Spleen (tissue), 11 donors: ENCODE data around the gene BCO1. TPM values are rescaled to one million over a fixed set of nuclear protein-coding genes. Genes with fewer than 3 reads are reported as not detected.

Source experiments
- DNase-seq: peaks from one replicate; pipeline ENCODE4 v3.0.0-alpha.2; 2020
- H3K27ac ChIP-seq, 8 donors: fragments of 200-600 bp; sonication (generic) in 7 of 8; 1 replicate in 4 of 8; 2 replicates in 4 of 8; pipeline versions ENCODE4 v1.5.0 to v1.8.0; 2016 to 2021; ENCODE audit warnings: inconsistent platforms in 4 of 8, mild to moderate bottlenecking in 4 of 8, moderate library complexity in 1 of 8
- H3K27me3 ChIP-seq, 7 donors: fragments of 200-600 bp; sonication (generic) in 6 of 7; replicated peaks in 1 of 7; 1 replicate in 4 of 7; 2 replicates in 3 of 7; pipeline versions ENCODE4 v1.5.0 to v1.8.0; 2016 to 2021; ENCODE audit warnings: inconsistent platforms in 3 of 7, mild to moderate bottlenecking in 1 of 7
- H3K36me3 ChIP-seq, 6 donors: fragments of 200-600 bp; sonication (generic) in 5 of 6; 1 replicate in 4 of 6; 2 replicates in 2 of 6; pipeline versions ENCODE4 v1.5.0 to v1.8.0; 2016 to 2021; ENCODE audit warnings: inconsistent platforms in 2 of 6
- H3K4me1 ChIP-seq, 6 donors: fragments of 200-600 bp; sonication (generic) in 5 of 6; 1 replicate in 3 of 6; 2 replicates in 3 of 6; pipeline versions ENCODE4 v1.5.0 to v1.8.0; 2016 to 2021; ENCODE audit warnings: inconsistent platforms in 3 of 6
- H3K4me3 ChIP-seq, 8 donors: fragments of 200-600 bp; sonication (generic) in 7 of 8; 1 replicate in 4 of 8; 2 replicates in 4 of 8; pipeline versions ENCODE4 v1.5.0 to v1.8.0; 2016 to 2021; ENCODE audit warnings: inconsistent platforms in 4 of 8, mild to moderate bottlenecking in 4 of 8, moderate library complexity in 2 of 8
- H3K9me3 ChIP-seq, 8 donors: fragments of 200-600 bp; sonication (generic) in 7 of 8; 1 replicate in 4 of 8; 2 replicates in 4 of 8; pipeline versions ENCODE4 v1.5.0 to v1.8.0; 2016 to 2021; ENCODE audit warnings: inconsistent platforms in 4 of 8
- POLR2A ChIP-seq, 3 donors: fragments of 450-650 bp; IDR thresholded peaks; one replicate each; pipeline ENCODE4 v1.5.1; 2017; ENCODE audit warnings: antibody characterized with exemption in 3 of 3, mild to moderate bottlenecking in 1 of 3
- POLR2AphosphoS5 ChIP-seq, 3 donors: sonication (generic); formaldehyde crosslinking; IDR thresholded peaks; one replicate each; pipeline ENCODE4 v1.5.1; 2017; ENCODE audit warnings: antibody characterized with exemption in 3 of 3
- WGBS, 5 donors: extraction: QIAGEN DNeasy Blood & Tissue Kit in 3 of 5; methylation state at CpG; one replicate each; pipeline versions ENCODE4 v1.1.5 to v1.1.7; 2013 to 2018; 5-methylcytosine and 5-hydroxymethylcytosine counted together
- intact Hi-C: fragments of 100-400 bp; cut with DNase I; formaldehyde crosslinking; loops from one replicate; pipeline ENCODE4 v1.15.0; 2023; ENCODE audit warnings: low total_unique reads
- polyA plus RNA-seq, 3 donors: library from polyadenylated mRNA; stranded (reverse); fragments of 200-250 nt; gene quantifications; one replicate each; pipeline ENCODE4 v1.2.1, GENCODE V29; 2013
- total RNA-seq, 7 donors: library from RNA; depleted of rRNA in 3 of 7; stranded (reverse); fragments of >200 nt in 3 of 7; fragmentation: NEBNext Ultra II Directional in 4 of 7; extraction: Animal tissue kit (Norgen Biotek cat#: 25700) in 4 of 7; gene quantifications; one replicate each; pipeline versions ENCODE4 v1.1.0 to v1.2.1, GENCODE V29; 2016 to 2021
- TF ChIP-seq, protein P1 (sequence below), 11 experiments: fragments of 200-600 bp in 7 of 11; fragments of 450-650 bp in 4 of 11; sonication (generic) in 4 of 11; IDR thresholded peaks in 8 of 11; conservative IDR thresholded peaks in 3 of 11; 1 replicate in 7 of 11; 2 replicates in 4 of 11; pipeline versions ENCODE4 v1.4.0 to v1.8.0; 2016 to 2021; ENCODE audit warnings: antibody characterized with exemption in 11 of 11, inconsistent platforms in 4 of 11, mild to moderate bottlenecking in 1 of 11
- donor health status: healthy with polysubstance abuse.
- donor health status: DM: no; HTN: no; CAD: no; lungs with moderate emphysema.
- donor health status: DM: no; HTN: no; CAD: no.
- donor health status: Bipolar disorder and iron deficiency.
- donor health status: healthy.
- donor health status: DM: no; HTN: no; CAD: no.
- donor health status: DM: yes; HTN: yes; CAD: no.

The BCO1 gene
- total and polyA plus RNA-seq, 10 donors: not detected

- no peak overlapping the region for H3K27ac ChIP-seq
- no peaks in the 10 kb centered on the region for H3K4me1 ChIP-seq
- H3K36me3 ChIP-seq: no peaks in the 10 kb centered on the region
- no peaks in the 10 kb centered on the region for H3K9me3 ChIP-seq
- peaks cover 0 to 24% (median 0%) of the 10 kb centered on the region in 7 donors for H3K27me3 ChIP-seq
- DNase-seq: no peak
- TF ChIP-seq, protein P1, sequence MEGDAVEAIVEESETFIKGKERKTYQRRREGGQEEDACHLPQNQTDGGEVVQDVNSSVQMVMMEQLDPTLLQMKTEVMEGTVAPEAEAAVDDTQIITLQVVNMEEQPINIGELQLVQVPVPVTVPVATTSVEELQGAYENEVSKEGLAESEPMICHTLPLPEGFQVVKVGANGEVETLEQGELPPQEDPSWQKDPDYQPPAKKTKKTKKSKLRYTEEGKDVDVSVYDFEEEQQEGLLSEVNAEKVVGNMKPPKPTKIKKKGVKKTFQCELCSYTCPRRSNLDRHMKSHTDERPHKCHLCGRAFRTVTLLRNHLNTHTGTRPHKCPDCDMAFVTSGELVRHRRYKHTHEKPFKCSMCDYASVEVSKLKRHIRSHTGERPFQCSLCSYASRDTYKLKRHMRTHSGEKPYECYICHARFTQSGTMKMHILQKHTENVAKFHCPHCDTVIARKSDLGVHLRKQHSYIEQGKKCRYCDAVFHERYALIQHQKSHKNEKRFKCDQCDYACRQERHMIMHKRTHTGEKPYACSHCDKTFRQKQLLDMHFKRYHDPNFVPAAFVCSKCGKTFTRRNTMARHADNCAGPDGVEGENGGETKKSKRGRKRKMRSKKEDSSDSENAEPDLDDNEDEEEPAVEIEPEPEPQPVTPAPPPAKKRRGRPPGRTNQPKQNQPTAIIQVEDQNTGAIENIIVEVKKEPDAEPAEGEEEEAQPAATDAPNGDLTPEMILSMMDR (IDR thresholded peaks at IDR 0.05 in 8 of 11, conservative IDR thresholded peaks at IDR 0.05 in 3 of 11): no peak
- TF ChIP-seq POLR2AphosphoS5 (IDR thresholded peaks at IDR 0.05): no peak
- WGBS, 5 donors: 64 to 76% (median 67%) methylated on average over 7 to 9 of the region's 9 CpGs
- intact Hi-C loops: no loop called here
- no peak overlapping the region for H3K4me3 ChIP-seq
Observed at GRCh38 chr16:81198635-81199034, 39.9 kb upstream of the BCO1 start.

DNA sequence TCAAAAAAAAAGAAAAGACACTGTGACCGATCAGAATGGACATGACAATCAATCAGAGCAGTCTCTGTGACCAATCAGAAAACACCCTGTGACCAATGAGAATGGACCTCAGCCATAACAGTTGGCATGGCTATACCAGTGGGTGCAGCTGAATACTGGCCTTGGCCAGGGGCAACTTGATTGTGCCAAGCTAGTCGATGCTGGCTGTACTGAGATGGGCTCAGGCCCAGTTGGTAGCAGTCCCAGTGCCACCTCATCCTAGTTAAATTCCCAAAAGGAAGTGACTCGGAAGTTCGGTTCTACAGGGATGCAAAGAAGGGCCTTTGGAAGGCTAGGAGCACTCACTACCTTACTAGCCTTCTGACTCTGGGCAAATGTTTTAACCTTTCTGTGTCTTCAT lies 37.2 kb upstream of the BCO1 start:
- 76 to 85% (median 79%) methylated on average over 4 of the region's 4 CpGs for WGBS, 5 donors
- H3K27ac ChIP-seq: no peak overlapping the region
- no peaks in the 10 kb centered on the region for H3K9me3 ChIP-seq
- DNase-seq: no peak
- H3K4me1 ChIP-seq: no peaks in the 10 kb centered on the region
- intact Hi-C loops: no loop called here
- TF ChIP-seq, protein P1 (IDR thresholded peaks at IDR 0.05 in 8 of 11, conservative IDR thresholded peaks at IDR 0.05 in 3 of 11): no peak
- TF ChIP-seq POLR2A (IDR thresholded peaks at IDR 0.05): no peak
- TF ChIP-seq POLR2AphosphoS5 (IDR thresholded peaks at IDR 0.05): no peak
- H3K4me3 ChIP-seq: no peak overlapping the region
- peaks cover 0 to 12% (median 0%) of the 10 kb centered on the region in 7 donors for H3K27me3 ChIP-seq
- H3K36me3 ChIP-seq: no peaks in the 10 kb centered on the region

- WGBS, 5 donors: 29 to 35% (median 31%) methylated on average over 14 of the region's 14 CpGs
- no peak for DNase-seq
Observed at GRCh38 chr16:81204798-81205680, 33.5 kb upstream of the BCO1 start.

GRCh38 chr16:81207076-81207475 lies 31.4 kb upstream of the BCO1 start:
- no peak for DNase-seq
- intact Hi-C loops: loop anchor here (5.0 kb wide), 1 partner anchor 530 kb away; no protein-coding TSS in a partner anchor
- 53 to 74% (median 55%) methylated on average over 5 to 6 of the region's 6 CpGs for WGBS, 5 donors

More at GRCh38 chr16:81204798-81205680, 33.5 kb upstream of the BCO1 start:
- no peak overlapping the region for H3K4me3 ChIP-seq
- intact Hi-C loops: loop anchor here (5.0 kb wide), 1 partner anchor 532 kb away; no protein-coding TSS in a partner anchor
- H3K9me3 ChIP-seq: no peaks in the 10 kb centered on the region
- H3K4me1 ChIP-seq: no peaks in the 10 kb centered on the region
- TF ChIP-seq POLR2A (IDR thresholded peaks at IDR 0.05): no peak
- TF ChIP-seq, protein P1 (IDR thresholded peaks at IDR 0.05 in 8 of 11, conservative IDR thresholded peaks at IDR 0.05 in 3 of 11): peak in 10 of 11 experiments; percentile 15 to 69 (median 54)
- no peak overlapping the region for H3K27ac ChIP-seq
- H3K36me3 ChIP-seq: no peaks in the 10 kb centered on the region
- peaks cover 0 to 22% (median 0%) of the 10 kb centered on the region in 7 donors for H3K27me3 ChIP-seq

More at GRCh38 chr16:81207076-81207475, 31.4 kb upstream of the BCO1 start:
- Histone ChIP-seq H3K9me3 (no peaks in the 10 kb centered on the region), H3K27ac (no peak overlapping the region), H3K4me1 (no peaks in the 10 kb centered on the region), H3K36me3 (no peaks in the 10 kb centered on the region), H3K27me3 (peaks cover 0 to 38% (median 0%) of the 10 kb centered on the region in 7 donors), H3K4me3 (no peak overlapping the region)
- TF ChIP-seq POLR2AphosphoS5 (IDR thresholded peaks at IDR 0.05) (no peak), POLR2A (IDR thresholded peaks at IDR 0.05) (no peak)
- TF ChIP-seq, protein P1 (IDR thresholded peaks at IDR 0.05 in 8 of 11, conservative IDR thresholded peaks at IDR 0.05 in 3 of 11): no peak
